ENCODE results near the gene SGCD. TPM values are rescaled to one million over a fixed set of nuclear protein-coding genes. Genes with fewer than 3 reads are reported as not detected.
A peak's percentile ranks its signal among the peaks of the same experiment; 100 is the strongest.

SGCD gene
- total RNA-seq, 3 donors from 2014 or later = 0.03 TPM; not detected in 2

DNA sequence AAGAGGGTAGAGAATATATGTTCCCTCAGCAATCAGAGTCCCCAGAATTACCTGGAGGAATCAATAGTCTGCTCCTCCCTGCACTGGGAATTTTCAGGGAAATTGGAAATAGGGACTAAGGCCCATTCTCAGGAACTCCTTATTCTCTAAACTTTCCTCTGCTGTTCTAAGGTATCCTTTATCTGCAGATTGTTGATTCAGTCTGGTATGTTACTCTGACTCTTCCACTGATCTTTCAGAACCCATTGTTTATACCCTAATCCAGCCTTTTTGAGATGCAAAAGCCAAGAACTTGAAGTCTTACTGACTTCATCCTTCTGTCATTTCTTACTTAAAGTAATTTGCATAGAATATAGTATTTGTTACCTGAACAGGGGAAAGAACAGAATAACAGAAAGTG is 379.7 kb downstream of the SGCD start:
- Mint-ChIP-seq H3K4me3 (no peak overlapping the region), H3K27me3 (ENCODE audit: low read depth) (peaks cover 6% of the 10 kb centered on the region), H3K36me3 (ENCODE audit: insufficient read depth) (no peaks in the 10 kb centered on the region), H3K9me3 (no peaks in the 10 kb centered on the region), H3K4me1 (ENCODE audit: low read depth) (no peaks in the 10 kb centered on the region)
- DNase-seq = no peak
- no peak for ATAC-seq

DNA sequence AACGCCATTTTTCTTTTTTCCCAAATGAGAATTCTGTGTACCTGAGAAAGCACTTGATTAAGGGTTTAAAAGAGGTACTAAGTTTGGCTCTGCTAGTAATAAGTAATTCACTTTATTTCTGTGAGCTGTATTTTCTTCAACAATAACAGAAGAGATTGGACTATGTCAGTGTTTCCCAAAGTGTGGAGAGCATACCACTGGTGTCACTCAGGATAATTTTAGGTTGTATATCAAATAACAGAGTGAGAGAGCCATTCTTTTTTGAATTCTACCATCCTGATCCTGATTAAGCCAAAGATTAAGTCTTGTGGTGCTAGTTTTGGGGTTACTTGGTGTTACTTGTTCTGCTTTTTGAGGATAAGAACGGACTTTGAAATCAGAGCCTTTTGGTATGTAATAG is 380.8 kb downstream of the SGCD start:
- H3K4me1 Mint-ChIP-seq (ENCODE audit: low read depth) = no peaks in the 10 kb centered on the region
- H3K27me3 Mint-ChIP-seq (ENCODE audit: low read depth) = peaks cover 8% of the 10 kb centered on the region
- ATAC-seq = no peak
- no peak for DNase-seq
- H3K9me3 Mint-ChIP-seq = no peaks in the 10 kb centered on the region
- no peaks in the 10 kb centered on the region for H3K36me3 Mint-ChIP-seq (ENCODE audit: insufficient read depth)
- H3K4me3 Mint-ChIP-seq = no peak overlapping the region

DNA sequence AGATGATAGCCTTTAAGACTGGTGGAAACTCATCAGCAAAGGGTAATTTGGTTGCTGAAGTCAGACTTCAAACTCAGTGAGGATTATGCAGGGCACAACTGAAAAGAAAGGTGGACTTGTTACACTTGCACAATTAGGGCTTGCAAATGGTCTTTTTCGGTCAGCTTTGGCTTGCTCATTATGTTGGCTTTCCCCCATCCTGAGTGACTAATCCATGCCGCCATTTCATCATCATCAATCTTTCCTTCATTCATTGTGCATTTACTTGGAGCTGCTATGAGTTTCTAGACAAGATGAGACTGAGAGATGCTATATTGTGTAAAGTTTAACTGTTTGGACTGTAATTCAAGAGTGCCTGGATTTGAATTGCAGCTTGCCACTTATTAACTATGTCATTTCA is 388.3 kb downstream of the SGCD start:
- Mint-ChIP-seq H3K4me1 (ENCODE audit: low read depth) (no peaks in the 10 kb centered on the region), H3K9me3 (no peaks in the 10 kb centered on the region), H3K27me3 (ENCODE audit: low read depth) (peaks cover 7% of the 10 kb centered on the region), H3K36me3 (ENCODE audit: insufficient read depth) (no peaks in the 10 kb centered on the region), H3K4me3 (no peak overlapping the region)
- DNase-seq (no peak), ATAC-seq (no peak)

DNA sequence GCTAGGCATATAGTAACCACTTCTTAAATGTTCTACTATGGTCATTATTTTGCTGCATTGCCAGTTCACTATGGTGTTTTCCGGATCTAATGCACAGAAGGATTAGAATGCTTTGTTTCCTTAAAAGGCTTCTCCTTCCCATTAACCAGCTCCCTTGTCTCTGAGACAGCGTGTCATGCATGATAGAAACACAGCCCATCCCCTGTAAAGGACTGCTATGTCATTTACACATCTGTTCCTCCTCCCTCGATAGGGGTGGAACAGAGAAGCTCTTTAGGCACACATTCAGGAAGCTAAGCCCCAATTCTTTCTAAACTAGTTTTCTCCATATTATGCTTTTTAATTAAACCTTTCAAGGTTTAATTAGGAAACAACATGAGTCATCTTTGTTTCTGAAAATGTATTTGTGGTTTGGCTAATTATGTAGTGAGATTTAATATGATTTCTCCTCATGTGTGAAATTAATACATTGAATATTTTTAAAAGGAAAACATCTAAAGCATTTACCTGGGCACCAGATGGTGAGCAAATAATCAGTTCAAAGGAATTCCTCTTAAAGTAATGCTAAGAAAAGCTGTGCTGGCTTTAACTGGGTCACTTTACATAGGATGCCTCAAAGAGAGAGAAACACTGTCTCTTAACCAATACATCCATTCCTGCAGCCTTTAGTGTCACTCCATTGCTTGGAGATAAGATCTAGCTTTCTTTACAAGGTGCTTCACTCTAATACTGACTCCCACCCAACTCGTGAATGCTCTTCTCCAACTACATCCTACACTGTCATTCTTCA is 389.8 kb downstream of the SGCD start:
- no peaks in the 10 kb centered on the region for H3K4me1 Mint-ChIP-seq (ENCODE audit: low read depth)
- no peak for ATAC-seq
- no peak overlapping the region for H3K4me3 Mint-ChIP-seq
- H3K36me3 Mint-ChIP-seq (ENCODE audit: insufficient read depth) = no peaks in the 10 kb centered on the region
- H3K9me3 Mint-ChIP-seq = no peaks in the 10 kb centered on the region
- DNase-seq = no peak
- peaks cover 7% of the 10 kb centered on the region for H3K27me3 Mint-ChIP-seq (ENCODE audit: low read depth)

DNA sequence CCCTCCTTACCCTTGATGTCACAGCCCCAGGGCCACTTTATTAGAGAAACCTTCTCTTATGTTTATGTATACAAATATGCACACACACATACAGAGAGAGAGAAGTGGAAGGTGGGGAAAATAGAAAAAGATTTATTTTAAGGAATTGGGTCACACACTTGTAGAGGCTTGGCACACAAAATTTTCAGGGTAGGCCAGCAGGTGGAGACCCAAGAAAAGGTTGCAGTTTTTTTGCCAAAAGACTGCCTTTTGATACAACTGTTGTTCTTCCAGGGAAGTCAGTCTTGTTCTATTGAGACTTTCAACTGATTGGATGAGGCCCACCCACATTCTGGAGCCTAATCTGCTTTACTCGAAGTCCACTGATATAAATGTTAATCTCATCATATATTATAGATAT is 392.0 kb downstream of the SGCD start:
- H3K27me3 Mint-ChIP-seq (ENCODE audit: low read depth) = peaks cover 4% of the 10 kb centered on the region
- ATAC-seq (no peak), DNase-seq (no peak)
- no peaks in the 10 kb centered on the region for H3K9me3 Mint-ChIP-seq
- H3K4me3 Mint-ChIP-seq = no peak overlapping the region
- no peaks in the 10 kb centered on the region for H3K36me3 Mint-ChIP-seq (ENCODE audit: insufficient read depth)
- H3K4me1 Mint-ChIP-seq (ENCODE audit: low read depth) = no peaks in the 10 kb centered on the region

DNA sequence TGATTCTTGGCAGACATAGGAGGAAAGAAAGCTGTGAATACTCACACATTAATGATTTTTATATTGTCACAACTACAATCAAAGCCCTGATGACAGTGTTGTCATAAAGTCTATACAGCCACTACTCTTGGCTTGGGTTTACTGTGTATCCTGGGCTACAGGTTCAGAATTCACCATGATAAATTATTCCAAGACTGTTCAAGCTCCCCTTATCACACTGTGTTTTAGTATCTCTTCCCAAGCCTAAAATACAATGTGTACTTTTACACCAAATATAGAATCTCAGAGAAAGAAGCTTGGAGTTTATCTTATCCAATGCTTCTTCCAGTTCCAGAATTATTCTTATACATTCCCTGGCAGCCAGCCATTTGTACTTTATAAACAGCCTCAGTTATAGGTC is 395.4 kb downstream of the SGCD start:
- Mint-ChIP-seq H3K9me3 (no peaks in the 10 kb centered on the region), H3K36me3 (ENCODE audit: insufficient read depth) (no peaks in the 10 kb centered on the region), H3K4me1 (ENCODE audit: low read depth) (no peaks in the 10 kb centered on the region), H3K4me3 (no peak overlapping the region), H3K27me3 (ENCODE audit: low read depth) (peaks cover 4% of the 10 kb centered on the region)
- DNase-seq (no peak), ATAC-seq (no peak)

- Mint-ChIP-seq H3K4me1 (ENCODE audit: low read depth) (no peaks in the 10 kb centered on the region), H3K36me3 (ENCODE audit: insufficient read depth) (no peaks in the 10 kb centered on the region), H3K4me3 (no peak overlapping the region), H3K9me3 (no peaks in the 10 kb centered on the region), H3K27me3 (ENCODE audit: low read depth) (peaks cover 7% of the 10 kb centered on the region)
- DNase-seq (no peak), ATAC-seq (no peak)
Observed at GRCh38 chr5:156735477-156735876, 408.5 kb downstream of the SGCD start.

DNA sequence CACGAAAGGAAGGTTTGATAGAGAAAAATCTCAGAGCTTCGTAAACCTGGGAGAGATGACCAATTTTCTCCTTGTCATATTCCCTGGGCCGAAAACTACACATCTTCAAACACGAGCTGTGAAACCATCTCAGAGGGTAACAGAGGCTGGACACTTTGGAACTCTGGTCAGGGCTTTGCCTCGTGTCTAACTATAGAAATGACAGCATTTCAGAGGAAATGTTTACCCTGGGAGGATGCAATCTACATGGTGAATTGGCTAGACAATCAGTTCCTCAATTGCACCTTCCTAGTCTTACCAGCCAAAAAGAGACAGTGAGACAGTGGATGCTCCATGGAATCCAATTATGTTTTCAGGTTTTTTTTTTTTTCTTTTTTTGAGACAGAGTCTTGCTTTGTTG is 414.6 kb downstream of the SGCD start:
- Mint-ChIP-seq H3K4me3 (no peak overlapping the region), H3K4me1 (ENCODE audit: low read depth) (no peaks in the 10 kb centered on the region), H3K27me3 (ENCODE audit: low read depth) (peaks cover 9% of the 10 kb centered on the region), H3K9me3 (no peaks in the 10 kb centered on the region), H3K36me3 (ENCODE audit: insufficient read depth) (no peaks in the 10 kb centered on the region)
- no peak for DNase-seq
- no peak for ATAC-seq

DNA sequence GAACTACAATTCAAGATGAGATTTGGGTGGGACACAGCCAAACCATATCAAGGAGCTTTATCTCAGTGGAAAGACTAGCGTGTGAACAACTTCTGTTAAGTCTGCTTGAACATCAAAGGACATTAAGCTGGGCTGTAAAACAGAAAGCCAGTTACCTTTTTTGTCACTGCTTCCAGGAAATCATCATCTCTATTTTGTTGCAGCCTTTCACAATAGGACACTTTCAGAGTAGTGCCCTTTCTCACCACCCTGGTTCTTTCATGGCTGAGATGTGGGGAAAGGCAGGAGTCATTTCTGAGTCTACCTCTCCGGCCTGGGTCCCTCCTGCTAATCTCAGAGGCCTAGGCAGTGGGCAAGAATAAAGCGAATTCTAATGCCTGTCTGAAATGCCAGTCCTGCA is 426.9 kb downstream of the SGCD start:
- Mint-ChIP-seq H3K9me3 (no peaks in the 10 kb centered on the region), H3K4me3 (no peak overlapping the region), H3K36me3 (ENCODE audit: insufficient read depth) (no peaks in the 10 kb centered on the region), H3K27me3 (ENCODE audit: low read depth) (no peaks in the 10 kb centered on the region), H3K4me1 (ENCODE audit: low read depth) (peaks cover 6% of the 10 kb centered on the region)
- ATAC-seq (peak; percentile 63 to 70), DNase-seq (no peak)

DNA sequence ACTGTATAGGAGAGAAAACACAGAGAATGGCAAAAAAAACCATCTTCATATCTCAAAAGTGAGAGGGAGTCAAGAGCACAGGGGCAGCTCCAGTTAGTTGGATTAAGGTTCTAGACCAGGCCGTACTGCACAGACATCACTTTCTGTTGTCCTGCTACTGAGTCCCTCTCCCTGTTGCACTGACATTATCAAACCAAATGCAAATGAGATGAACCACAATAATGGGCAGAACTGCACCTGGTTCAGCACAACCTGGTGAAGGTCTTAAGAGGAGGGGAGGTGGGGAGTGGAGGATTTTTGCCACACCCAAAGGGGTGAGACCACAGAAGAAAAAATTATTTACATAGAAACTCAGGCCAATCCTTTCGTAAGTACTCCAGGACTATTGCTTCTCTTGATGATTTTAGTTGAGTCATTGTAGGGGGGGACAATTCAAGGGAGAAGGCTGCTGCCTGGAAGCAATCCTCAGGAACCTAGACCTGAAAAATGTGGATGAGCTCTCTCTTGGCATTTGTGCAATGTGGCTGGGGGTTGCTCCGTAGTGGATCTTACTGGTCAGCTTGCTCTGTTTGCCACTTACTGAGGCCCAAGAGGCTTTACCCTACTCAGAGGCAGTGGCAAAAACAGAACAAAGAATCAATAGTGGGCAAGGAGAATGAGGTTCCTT is 428.6 kb downstream of the SGCD start:
- peaks cover 6% of the 10 kb centered on the region for H3K4me1 Mint-ChIP-seq (ENCODE audit: low read depth)
- no peak overlapping the region for H3K4me3 Mint-ChIP-seq
- peaks cover 4% of the 10 kb centered on the region for H3K27me3 Mint-ChIP-seq (ENCODE audit: low read depth)
- no peaks in the 10 kb centered on the region for H3K9me3 Mint-ChIP-seq
- no peaks in the 10 kb centered on the region for H3K36me3 Mint-ChIP-seq (ENCODE audit: insufficient read depth)
- DNase-seq (no peak), ATAC-seq (no peak)

GRCh38 chr5:156758011-156758791 is 431.2 kb downstream of the SGCD start:
- DNase-seq (no peak), ATAC-seq (no peak)
- Mint-ChIP-seq H3K9me3 (no peaks in the 10 kb centered on the region), H3K36me3 (ENCODE audit: insufficient read depth) (no peaks in the 10 kb centered on the region), H3K4me1 (ENCODE audit: low read depth) (peaks cover 5% of the 10 kb centered on the region), H3K27me3 (ENCODE audit: low read depth) (peaks cover 7% of the 10 kb centered on the region), H3K4me3 (no peak overlapping the region)

DNA sequence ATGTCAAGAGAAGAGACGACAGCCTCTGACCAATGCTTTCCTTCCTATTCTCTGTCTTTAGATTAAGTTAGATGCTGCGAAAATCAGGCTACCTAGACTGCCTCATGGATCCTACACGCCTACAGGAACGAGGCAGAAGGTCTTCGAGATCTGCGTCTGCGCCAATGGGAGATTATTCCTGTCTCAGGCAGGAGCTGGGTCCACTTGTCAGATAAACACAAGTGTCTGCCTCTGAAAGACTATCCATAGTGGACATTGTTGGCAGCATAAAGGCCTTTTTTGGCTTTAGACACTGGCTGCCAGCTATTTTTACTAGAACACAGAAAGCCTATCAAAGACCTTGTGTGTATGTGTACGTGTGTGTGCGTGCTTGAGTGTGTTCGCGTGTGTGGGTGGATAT is 432.2 kb downstream of the SGCD start:
- Mint-ChIP-seq H3K9me3 (no peaks in the 10 kb centered on the region), H3K4me3 (no peak overlapping the region), H3K36me3 (ENCODE audit: insufficient read depth) (no peaks in the 10 kb centered on the region), H3K4me1 (ENCODE audit: low read depth) (no peaks in the 10 kb centered on the region), H3K27me3 (ENCODE audit: low read depth) (peaks cover 7% of the 10 kb centered on the region)
- DNase-seq (no peak), ATAC-seq (no peak)

DNA sequence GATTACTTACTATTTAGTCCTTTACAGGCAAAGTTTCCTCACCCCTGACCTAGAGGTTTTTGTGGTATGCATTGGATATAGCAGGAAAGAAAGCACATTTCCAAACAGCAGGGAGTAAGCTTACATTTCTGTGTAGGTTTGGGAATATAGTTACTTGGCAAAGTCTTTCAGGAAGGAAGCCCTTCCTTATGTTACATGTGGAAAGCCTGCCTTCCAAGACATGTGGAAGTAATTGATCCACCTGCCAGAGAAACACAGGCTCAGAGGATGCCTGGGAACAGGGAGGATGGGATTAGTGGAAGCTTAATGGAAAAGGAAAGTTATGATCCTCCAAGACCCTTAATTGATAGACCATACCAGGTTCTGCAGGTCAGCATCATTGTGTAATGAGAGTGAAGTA is 435.8 kb downstream of the SGCD start:
- no peak for ATAC-seq
- DNase-seq = no peak
- no peak overlapping the region for H3K4me3 Mint-ChIP-seq
- H3K27me3 Mint-ChIP-seq (ENCODE audit: low read depth) = peaks cover 14% of the 10 kb centered on the region
- no peaks in the 10 kb centered on the region for H3K9me3 Mint-ChIP-seq
- no peaks in the 10 kb centered on the region for H3K36me3 Mint-ChIP-seq (ENCODE audit: insufficient read depth)
- H3K4me1 Mint-ChIP-seq (ENCODE audit: low read depth) = no peaks in the 10 kb centered on the region

DNA sequence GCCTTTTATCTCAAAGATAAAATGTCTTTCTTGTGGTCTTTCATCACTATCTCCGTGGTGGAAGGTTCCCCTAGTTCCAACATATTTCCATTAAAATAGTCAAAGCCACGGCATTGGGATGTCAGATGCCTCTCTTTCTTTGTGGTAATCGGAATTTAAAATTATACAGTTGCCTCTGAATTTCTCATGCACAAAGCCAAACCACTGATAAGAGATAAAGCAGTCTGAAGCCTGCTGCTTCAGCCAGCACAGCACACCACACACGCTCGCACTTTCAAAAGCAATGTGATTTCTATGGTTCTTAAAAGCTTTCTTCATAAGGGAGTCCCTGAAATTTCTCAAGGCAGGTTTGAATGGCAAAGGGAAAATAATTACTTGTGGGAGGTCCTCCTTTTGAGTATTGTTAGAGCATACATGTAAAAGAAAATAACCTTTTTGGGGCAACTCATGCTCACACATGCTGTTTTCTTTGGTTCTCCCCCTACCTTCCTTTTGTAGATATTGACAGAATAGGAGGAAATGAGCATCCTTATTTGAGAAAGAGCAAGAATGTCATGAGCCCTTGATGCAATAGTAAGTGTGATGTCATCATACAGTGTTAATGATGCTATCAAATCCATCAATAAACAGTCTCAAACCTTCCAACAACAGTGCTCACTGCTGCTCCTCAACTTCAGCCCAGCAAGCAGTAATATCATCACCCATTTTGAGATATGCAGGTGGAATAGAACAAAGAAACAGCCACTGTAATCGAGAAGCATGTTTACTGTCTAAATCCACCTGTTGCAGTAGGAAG is 437.4 kb downstream of the SGCD start:
- Mint-ChIP-seq H3K4me1 (ENCODE audit: low read depth) (no peaks in the 10 kb centered on the region), H3K9me3 (no peaks in the 10 kb centered on the region), H3K27me3 (ENCODE audit: low read depth) (peaks cover 17% of the 10 kb centered on the region), H3K4me3 (no peak overlapping the region), H3K36me3 (ENCODE audit: insufficient read depth) (no peaks in the 10 kb centered on the region)
- no peak for ATAC-seq
- no peak for DNase-seq
